Heart right ventricle (tissue), 16 donors: Measurements from ENCODE around the gene SLX9. TPM values are rescaled to one million over a fixed set of nuclear protein-coding genes. Genes with fewer than 3 reads are reported as not detected.

ENCODE experiments used
- ATAC-seq, 8 donors: fragments of 200-7000 bp; cut with Tn5 transposase; one replicate each; pipeline ENCODE4 v1.9.1; 2020; ENCODE audit warnings: mild to moderate bottlenecking in 8 of 8, moderate library complexity in 8 of 8, moderate number of reproducible peaks in 1 of 8
- DNase-seq, 2 donors: peaks; one replicate each; pipeline ENCODE4 v3.0.0-alpha.2; 2020
- H3K27ac ChIP-seq, 10 donors: fragments of 200-600 bp; sonication (generic) in 2 of 10; one replicate each; pipeline versions ENCODE4 v1.5.0 to v1.8.0; 2020 to 2022; ENCODE audit warnings: mild to moderate bottlenecking in 3 of 10
- H3K27me3 ChIP-seq, 7 donors: fragments of 200-600 bp; one replicate each; pipeline ENCODE4 v1.8.0; 2021 to 2022; ENCODE audit warnings: mild to moderate bottlenecking in 2 of 7
- H3K36me3 ChIP-seq, 9 donors: fragments of 200-600 bp; sonication (generic) in 1 of 9; one replicate each; pipeline versions ENCODE4 v1.5.0 to v1.8.0; 2020 to 2022; ENCODE audit warnings: mild to moderate bottlenecking in 2 of 9
- H3K4me1 ChIP-seq, 9 donors: fragments of 200-600 bp; sonication (generic) in 1 of 9; one replicate each; pipeline versions ENCODE4 v1.5.0 to v1.8.0; 2020 to 2022; ENCODE audit warnings: mild to moderate bottlenecking in 4 of 9
- H3K4me3 ChIP-seq, 10 donors: fragments of 200-600 bp; sonication (generic) in 2 of 10; one replicate each; pipeline versions ENCODE4 v1.5.0 to v1.8.0; 2020 to 2022; ENCODE audit warnings: mild to moderate bottlenecking in 7 of 10, moderate library complexity in 2 of 10
- H3K9me3 ChIP-seq, 11 donors: fragments of 200-600 bp in 10 of 11; sonication (generic) in 2 of 11; one replicate each; pipeline versions ENCODE4 v1.5.0 to v1.8.0; 2013 to 2022; ENCODE audit warnings: mild to moderate bottlenecking in 2 of 11, control low read depth in 1 of 11, moderate library complexity in 1 of 11
- WGBS, 2 donors: extraction: QIAGEN DNeasy Blood & Tissue Kit; methylation state at CpG; one replicate each; pipeline ENCODE4 v1.1.7; 2013; ENCODE audit warnings: inconsistent platforms in 1 of 2; 5-methylcytosine and 5-hydroxymethylcytosine counted together
- intact Hi-C, 10 donors: fragments of 100-400 bp; cut with DNase I; formaldehyde crosslinking; loops; one replicate each; pipeline versions ENCODE4 v1.11.1 to v1.14.2; 2022
- polyA plus RNA-seq, 2 donors: library from polyadenylated mRNA; stranded (reverse); fragments of 200-250 nt; gene quantifications; one replicate each; pipeline ENCODE4 v1.2.3, GENCODE V29; 2013
- total RNA-seq, 10 donors: library from RNA; stranded (reverse); fragmentation: NEBNext Ultra II Directional in 3 of 10; extraction: Animal tissue kit (Norgen Biotek cat#: 25700) in 3 of 10; gene quantifications; one replicate each; pipeline versions ENCODE4 v1.2.1 to v1.2.4, GENCODE V29; 2021 to 2023
- TF ChIP-seq, protein P1 (sequence below), 9 donors: fragments of 200-600 bp; sonication (generic) in 2 of 9; IDR thresholded peaks; one replicate each; pipeline versions ENCODE4 v1.5.0 to v1.8.0; 2021 to 2022; ENCODE audit warnings: antibody characterized with exemption in 9 of 9, mild to moderate bottlenecking in 5 of 9, moderate library complexity in 1 of 9
- donor health status: Arrhythmogenic right ventricular cardiomyopathy.
- donor health status: ischemic (EF 13 %, LVEDD 7.1; RV severe dilation, severe dysfunction).
- donor health status: healthy with polysubstance abuse.
- donor health status: DM: no; HTN: yes; CAD: no.
- donor health status: DM: no; HTN: no; CAD: no.
- donor health status: ischemic (EF 25% LVEDD 6.9; RV normal size, moderate dysfunction).
- donor health status: ischemic (EF 25% LVEDD 5.7; RV mildly dilated, moderate dysfunction).
- donor health status: healthy.
- donor health status: DM: yes; HTN: yes; CAD: no.
- donor health status: Ischemic cardiomyopathy.
- donor health status: ischemic (EF 35%, LVEDD 5.7; RV mildly dilated, moderate dysfunction).
- donor health status: nonischemic (EF 11% LVEDD 7.7; RV severe dilation, severe dysfunction).
- donor health status: DM: yes; HTN: yes; CAD: no.
- donor health status: PGD.
- donor health status: ischemic (EF 29% LVEDD 5.4; RV normal size, mild dysfunction).
- donor health status: nonischemic (EF 23%, LVEDD 6.1; RV moderate dilation, normal function).

Gene SLX9
- total and polyA plus RNA-seq, 12 donors: 42.4 to 83.6 (median 57.3) TPM

DNA sequence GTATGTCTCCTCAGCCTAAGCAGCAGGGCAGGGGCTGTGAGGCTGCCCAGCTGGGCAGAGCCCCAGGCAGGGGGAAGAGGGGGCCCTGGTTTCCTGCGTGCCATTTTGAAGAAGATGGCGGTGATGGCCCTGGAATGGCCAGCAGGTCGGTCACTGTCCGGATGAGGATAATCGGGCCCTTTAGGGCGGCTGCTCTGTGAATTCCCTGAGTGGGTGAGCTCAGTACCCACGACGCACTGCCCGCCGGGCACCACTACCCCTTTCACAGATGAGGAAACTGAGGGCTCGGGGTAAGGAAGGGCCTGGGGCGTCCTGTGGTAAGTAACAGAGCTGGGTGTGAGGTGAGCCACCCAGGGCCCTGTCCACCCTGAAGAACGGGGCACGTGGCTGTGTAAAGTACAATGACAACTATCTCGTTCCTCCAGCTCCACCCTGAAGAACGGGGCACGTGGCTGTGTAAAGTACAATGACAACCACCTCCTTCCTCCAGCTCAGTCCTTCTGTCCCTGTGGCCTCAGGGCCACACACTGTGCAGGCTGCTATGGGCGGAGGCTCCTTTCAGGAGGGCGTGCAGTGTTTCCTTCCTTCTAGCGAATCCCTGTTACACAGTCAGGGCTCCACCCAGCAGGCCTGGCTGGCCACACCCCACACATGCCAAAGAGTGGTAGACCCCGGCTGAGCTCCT is 42.4 kb upstream of the SLX9 start:
- Histone ChIP-seq H3K27ac (no peak overlapping the region), H3K27me3 (peaks cover 0 to 19% (median 6%) of the 10 kb centered on the region in 7 donors), H3K4me1 (peaks cover 0 to 13% (median 0%) of the 10 kb centered on the region in 9 donors), H3K9me3 (no peaks in the 10 kb centered on the region), H3K4me3 (no peak overlapping the region), H3K36me3 (peaks cover 0 to 85% (median 0%) of the 10 kb centered on the region in 9 donors)
- ATAC-seq (peak in 4 of 8 donors; percentile 22 to 59 (median 38)), DNase-seq (peak in 1 of 2 donors; percentile 27)
- intact Hi-C loops: loop anchor here in 2 of 10 donors (2.0 to 5.0 kb wide), 2 partner anchors 35 to 40 kb away; no protein-coding TSS in a partner anchor
- TF ChIP-seq, protein P1, sequence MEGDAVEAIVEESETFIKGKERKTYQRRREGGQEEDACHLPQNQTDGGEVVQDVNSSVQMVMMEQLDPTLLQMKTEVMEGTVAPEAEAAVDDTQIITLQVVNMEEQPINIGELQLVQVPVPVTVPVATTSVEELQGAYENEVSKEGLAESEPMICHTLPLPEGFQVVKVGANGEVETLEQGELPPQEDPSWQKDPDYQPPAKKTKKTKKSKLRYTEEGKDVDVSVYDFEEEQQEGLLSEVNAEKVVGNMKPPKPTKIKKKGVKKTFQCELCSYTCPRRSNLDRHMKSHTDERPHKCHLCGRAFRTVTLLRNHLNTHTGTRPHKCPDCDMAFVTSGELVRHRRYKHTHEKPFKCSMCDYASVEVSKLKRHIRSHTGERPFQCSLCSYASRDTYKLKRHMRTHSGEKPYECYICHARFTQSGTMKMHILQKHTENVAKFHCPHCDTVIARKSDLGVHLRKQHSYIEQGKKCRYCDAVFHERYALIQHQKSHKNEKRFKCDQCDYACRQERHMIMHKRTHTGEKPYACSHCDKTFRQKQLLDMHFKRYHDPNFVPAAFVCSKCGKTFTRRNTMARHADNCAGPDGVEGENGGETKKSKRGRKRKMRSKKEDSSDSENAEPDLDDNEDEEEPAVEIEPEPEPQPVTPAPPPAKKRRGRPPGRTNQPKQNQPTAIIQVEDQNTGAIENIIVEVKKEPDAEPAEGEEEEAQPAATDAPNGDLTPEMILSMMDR (IDR thresholded peaks at IDR 0.05): no peak
- 77 to 81% methylated on average over 21 of the region's 21 CpGs for WGBS, 2 donors

GRCh38 chr21:44898011-44898488 is 41.8 kb upstream of the SLX9 start:
- H3K27me3 ChIP-seq: peaks cover 0 to 19% (median 6%) of the 10 kb centered on the region in 7 donors
- peaks cover 0 to 12% (median 0%) of the 10 kb centered on the region in 9 donors for H3K4me1 ChIP-seq
- H3K4me3 ChIP-seq: no peak overlapping the region
- intact Hi-C loops: loop anchor here in 1 of 10 donors (5.0 kb wide), 1 partner anchor 39 kb away; no protein-coding TSS in a partner anchor
- DNase-seq: no peak
- H3K27ac ChIP-seq: no peak overlapping the region
- TF ChIP-seq, protein P1 (IDR thresholded peaks at IDR 0.05): no peak
- ATAC-seq: no peak
- peaks cover 0 to 90% (median 0%) of the 10 kb centered on the region in 9 donors for H3K36me3 ChIP-seq
- 70 to 75% methylated on average over 13 of the region's 13 CpGs for WGBS, 2 donors
- no peaks in the 10 kb centered on the region for H3K9me3 ChIP-seq

GRCh38 chr21:44898851-44899767 is 40.7 kb upstream of the SLX9 start:
- no peaks in the 10 kb centered on the region for H3K9me3 ChIP-seq
- no peak overlapping the region for H3K4me3 ChIP-seq
- peaks cover 0 to 98% (median 0%) of the 10 kb centered on the region in 9 donors for H3K36me3 ChIP-seq
- DNase-seq (no peak), ATAC-seq (no peak)
- WGBS, 2 donors: 79 to 82% methylated on average over 49 of the region's 49 CpGs
- peaks cover 0 to 17% (median 0%) of the 10 kb centered on the region in 9 donors for H3K4me1 ChIP-seq
- H3K27ac ChIP-seq: no peak overlapping the region
- peaks cover 0 to 19% (median 4%) of the 10 kb centered on the region in 7 donors for H3K27me3 ChIP-seq
- TF ChIP-seq, protein P1 (IDR thresholded peaks at IDR 0.05): no peak
- intact Hi-C loops: loop anchor here in 1 of 10 donors (5.0 kb wide), 1 partner anchor 38 kb away; no protein-coding TSS in a partner anchor
